SU-DHL-6 (cell line): ENCODE results near the gene CACNA1G.

Experiments used
- H2AFZ ChIP-seq: fragments of 200-600 bp; sonication (generic); 2 replicates; pipeline ENCODE4 v1.6.1; 2014; ENCODE audit warnings: low read depth, mild to moderate bottlenecking, moderate library complexity, mixed read lengths, antibody characterized with exemption, low read length; ENCODE audit not compliant: severe bottlenecking
- H3F3A ChIP-seq: fragments of 200-600 bp; shearing (Covaris generic); 2 replicates; pipeline ENCODE4 v1.6.0; 2016; ENCODE audit warnings: antibody characterized with exemption, mild to moderate bottlenecking; ENCODE audit not compliant: insufficient read depth
- H3K27ac ChIP-seq: fragments of 200-600 bp; sonication (generic); 2 replicates; pipeline ENCODE4 v1.5.1; 2016; ENCODE audit warnings: low read depth, mild to moderate bottlenecking, low read length, moderate library complexity, mixed read lengths
- H3K27me3 ChIP-seq: fragments of 200-600 bp; sonication (generic), shearing (Covaris generic); 2 replicates; pipeline ENCODE4 v1.6.0; 2014; ENCODE audit warnings: mild to moderate bottlenecking, low read length
- H3K36me3 ChIP-seq: fragments of 200-600 bp; sonication (generic); 2 replicates; pipeline ENCODE4 v1.6.1; 2014; ENCODE audit warnings: mild to moderate bottlenecking, low read length, mixed read lengths
- H3K4me2 ChIP-seq: fragments of 300-600, 200-600 bp; shearing (Covaris generic), sonication (generic); 2 replicates; pipeline ENCODE4 v1.6.0; 2014; ENCODE audit warnings: low read length, low read depth, mild to moderate bottlenecking; ENCODE audit not compliant: poor library complexity, severe bottlenecking
- H3K4me3 ChIP-seq: fragments of 200-600 bp; sonication (generic); 2 replicates; pipeline ENCODE4 v1.5.1; 2014; ENCODE audit warnings: antibody characterized with exemption, low read length, mild to moderate bottlenecking, mixed read lengths; ENCODE audit not compliant: insufficient read depth, poor library complexity, severe bottlenecking
- H3K79me2 ChIP-seq: fragments of 200-600 bp; sonication (generic); 2 replicates; pipeline ENCODE4 v1.6.1; 2014; ENCODE audit warnings: mild to moderate bottlenecking, low read length, moderate library complexity; ENCODE audit not compliant: insufficient read depth
- H3K9ac ChIP-seq: fragments of 200-600 bp; sonication (generic); 2 replicates; pipeline ENCODE4 v1.7.0; 2014; ENCODE audit warnings: mild to moderate bottlenecking, low read length
- H3K9me2 ChIP-seq: fragments of 200-600 bp; sonication (generic); replicated peaks from 2 replicates; pipeline ENCODE4 v1.6.1; 2014; ENCODE audit warnings: low read length; ENCODE audit not compliant: insufficient read depth
- H3K9me3 ChIP-seq: fragments of 200-600 bp; sonication (generic); 2 replicates; pipeline ENCODE4 v1.6.1; 2014; ENCODE audit warnings: low read length, mixed read lengths; ENCODE audit not compliant: insufficient read depth
- H4K20me1 ChIP-seq: fragments of 200-600 bp; sonication (generic); 2 replicates; pipeline ENCODE4 v1.6.1; 2014; ENCODE audit warnings: low read depth, mild to moderate bottlenecking, antibody characterized with exemption, low read length, moderate library complexity, mixed read lengths
- CTCF ChIP-seq: fragments of 200-600 bp; sonication (generic); IDR thresholded peaks from one replicate; pipeline ENCODE4 v1.5.1; 2017; ENCODE audit warnings: antibody characterized with exemption, mild to moderate bottlenecking, low read length, moderate library complexity; ENCODE audit not compliant: insufficient read depth, poor library complexity, severe bottlenecking
- EZH2phosphoT487 ChIP-seq: fragments of 200-600 bp; sonication (generic), shearing (Covaris generic); conservative IDR thresholded peaks from 2 replicates; pipeline ENCODE4 v1.6.1; 2018; ENCODE audit warnings: mild to moderate bottlenecking, antibody characterized with exemption, low read length, moderate library complexity, mixed read lengths

The CACNA1G gene

GRCh38 chr17:50538549-50539410 is 21.7 kb upstream of the CACNA1G start:
- no peaks in the 10 kb centered on the region for H3K27me3 ChIP-seq
- H3K36me3 ChIP-seq = no peaks in the 10 kb centered on the region
- no peaks in the 10 kb centered on the region for H3F3A ChIP-seq
- TF ChIP-seq CTCF = no peak
- no peak for TF ChIP-seq EZH2phosphoT487
- no peak overlapping the region for H3K9ac ChIP-seq
- H3K4me3 ChIP-seq = no peak overlapping the region
- no peaks in the 10 kb centered on the region for H4K20me1 ChIP-seq
- H3K79me2 ChIP-seq = no peaks in the 10 kb centered on the region
- H3K9me2 ChIP-seq = no peaks in the 10 kb centered on the region
- H2AFZ ChIP-seq = no peak overlapping the region
- no peak overlapping the region for H3K4me2 ChIP-seq
- H3K9me3 ChIP-seq = no peaks in the 10 kb centered on the region
- no peak overlapping the region for H3K27ac ChIP-seq

- TF ChIP-seq CTCF = no peak
- TF ChIP-seq EZH2phosphoT487 = no peak
- H4K20me1 ChIP-seq = no peaks in the 10 kb centered on the region
- H3K79me2 ChIP-seq = no peaks in the 10 kb centered on the region
- H3K9me3 ChIP-seq = no peaks in the 10 kb centered on the region
- no peak overlapping the region for H3K9ac ChIP-seq
- no peaks in the 10 kb centered on the region for H3F3A ChIP-seq
- no peaks in the 10 kb centered on the region for H3K36me3 ChIP-seq
- H3K4me2 ChIP-seq = no peak overlapping the region
- H3K4me3 ChIP-seq = no peak overlapping the region
- H3K27me3 ChIP-seq = no peaks in the 10 kb centered on the region
- H3K9me2 ChIP-seq = no peaks in the 10 kb centered on the region
- no peak overlapping the region for H2AFZ ChIP-seq
- H3K27ac ChIP-seq = no peak overlapping the region
Measured at GRCh38 chr17:50539762-50540559, 20.6 kb upstream of the CACNA1G start.

GRCh38 chr17:50540560-50541401 is 19.7 kb upstream of the CACNA1G start:
- TF ChIP-seq EZH2phosphoT487 (no peak), CTCF (no peak)
- Histone ChIP-seq H3K27ac (no peak overlapping the region), H3K4me2 (peak overlapping the region; percentile 64), H3K36me3 (no peaks in the 10 kb centered on the region), H3K27me3 (no peaks in the 10 kb centered on the region), H3K9ac (peak overlapping the region; percentile 56; the same call in 1 of the 2 replicates), H3K9me2 (no peaks in the 10 kb centered on the region), H4K20me1 (no peaks in the 10 kb centered on the region), H3K9me3 (no peaks in the 10 kb centered on the region), H3F3A (no peaks in the 10 kb centered on the region), H3K4me3 (no peak overlapping the region), H3K79me2 (no peaks in the 10 kb centered on the region), H2AFZ (no peak overlapping the region)
